ENCODE measurements around the gene GPR89A.
"Not testable (repeated sequence)": the region's sequence is repeated elsewhere in the genome, so short reads cannot be mapped to it uniquely, and the experiment has no call there.

DNA sequence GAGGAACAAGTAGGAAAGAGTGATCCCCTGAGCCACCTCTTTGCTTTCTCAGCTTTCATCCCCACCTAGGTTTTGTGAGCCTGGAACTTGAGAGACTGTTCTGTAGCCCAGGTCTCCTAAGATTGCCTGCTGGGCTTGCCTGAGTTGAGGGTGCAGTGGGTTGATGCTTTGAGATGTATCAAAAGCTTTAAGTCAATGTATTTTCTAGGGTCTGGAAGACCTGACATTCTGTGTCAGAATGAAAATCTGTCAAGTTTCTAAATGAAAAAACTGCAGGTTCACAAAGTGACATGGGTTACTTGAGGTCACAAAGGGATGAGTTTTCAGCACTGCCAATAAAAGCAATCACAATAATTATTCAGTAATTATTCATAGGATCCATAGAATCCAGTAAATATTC is 15.4 kb upstream of the GPR89A start:
- not testable (repeated sequence) for TF ChIP-seq ETV6 (CRISPR knock-in tag; IDR thresholded peaks at IDR 0.05); TCF7 (CRISPR knock-in tag; IDR thresholded peaks at IDR 0.05; ENCODE audit: low read depth)

Measured in WTC11 (cell line).